ENCODE results near the gene GDI1. TPM values are rescaled to one million over a fixed set of nuclear protein-coding genes. Genes with fewer than 3 reads are reported as not detected.

GDI1 gene
- total and polyA plus RNA-seq, 9 of the 15 experiments (the other 6 are each of a cell fraction or from before 2014, with no cell fraction given) = 0.97 to 82.6 (median 37.5) TPM

DNA sequence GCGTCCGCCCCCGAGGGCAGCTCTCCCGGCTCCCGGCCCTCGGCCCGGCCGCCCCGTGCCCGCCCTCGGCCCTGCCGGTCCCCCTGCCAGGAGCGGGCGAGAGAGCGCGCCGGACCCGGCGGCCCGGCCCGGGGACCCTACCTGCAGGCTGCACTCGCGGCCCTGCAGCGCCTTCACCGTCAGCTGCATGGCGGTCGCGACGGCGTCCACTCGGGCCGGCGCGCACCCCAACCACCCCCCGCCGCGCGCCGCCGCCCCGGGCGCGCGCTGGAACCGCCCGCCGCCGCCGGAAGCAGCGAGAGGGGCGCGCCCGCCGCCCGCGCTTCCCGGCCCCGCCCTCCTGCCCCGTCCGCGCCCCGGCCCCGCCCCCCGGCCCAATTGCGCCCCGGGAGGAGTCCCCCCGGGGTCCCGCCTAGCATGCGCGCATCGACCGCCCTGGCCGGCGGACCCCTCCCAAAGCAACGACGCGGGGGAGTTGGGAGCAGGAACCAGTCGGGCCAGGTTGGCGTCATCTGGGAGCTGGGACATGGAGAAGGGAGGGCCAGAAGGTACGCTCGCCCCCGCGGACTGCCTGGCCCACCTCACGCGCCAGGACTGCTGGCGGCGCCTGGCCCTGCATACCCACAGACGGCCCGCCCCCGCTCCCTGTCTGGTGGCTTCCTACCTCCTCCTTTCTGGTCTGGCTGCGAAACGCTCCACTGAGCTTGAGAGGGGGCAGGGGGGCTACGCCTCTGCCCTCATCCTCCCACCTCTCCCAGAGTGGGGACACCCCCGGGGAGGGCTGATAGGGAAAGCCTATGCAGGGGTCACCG is 49.6 kb downstream of the GDI1 start, which contains the start of gene UBL4A:
TSS of gene UBL4A (minus strand) at position 220 of the 812 bp plus-strand sequence. CDS start at position 189, 31 bp downstream.
- FAIRE-seq (no peak), ATAC-seq (peak; percentile 22), DNase-seq (ENCODE audit: extremely low read depth in 1 of 4, low spot score in 3 of 4) (peak; percentile 67 to 83 (median 73))
- intact Hi-C loops (cut with micrococcal nuclease) = loop anchor here (5.0 kb wide), 1 partner anchor 89 kb away; the partner anchor contains the start of gene RPL10
- Histone ChIP-seq H3K27me3 (ENCODE audit: control insufficient read depth in 2 of 2, insufficient read depth in 2 of 2, low read length in 2 of 2) (no peaks in the 10 kb centered on the region), H3K4me2 (ENCODE audit: insufficient read depth, low read length) (peak within 1 kb of the TSS; percentile 91), H3K9me3 (replicated peaks; ENCODE audit: control insufficient read depth, insufficient read depth, low read depth, low read length) (no peaks in the 10 kb centered on the region), H3K36me3 (ENCODE audit: control insufficient read depth, insufficient read depth, low read length) (peaks cover 50% of the 10 kb centered on the region), H3K4me1 (replicated peaks in 1 of 2; ENCODE audit: control insufficient read depth in 2 of 2, insufficient read depth in 2 of 2, low read length in 2 of 2) (peaks cover 47 to 93% of the 10 kb centered on the region in 2 experiments), H3K27ac (ENCODE audit: extremely low read depth, low read depth, low read length) (peak within 1 kb of the TSS; percentile 87), H4K20me1 (replicated peaks; ENCODE audit: control insufficient read depth, insufficient read depth, low read length) (peaks cover 7% of the 10 kb centered on the region; the same call in 1 of the 2 replicates), H3K9me1 (ENCODE audit: control insufficient read depth, insufficient read depth, low read length) (no peaks in the 10 kb centered on the region), H3K4me3 (peak within 1 kb of the TSS; percentile 83), H3K9ac (ENCODE audit: insufficient read depth in 1 of 2, low read depth in 2 of 2, low read length in 2 of 2) (peak within 1 kb of the TSS; percentile 84 to 97), H3K79me2 (ENCODE audit: control insufficient read depth, insufficient read depth, low read length) (peaks cover 72% of the 10 kb centered on the region), H2AFZ (ENCODE audit: low read depth, low read length) (peak within 1 kb of the TSS; percentile 63; the same call in 1 of the 2 replicates)
- CTCF ChIA-PET (ENCODE audit: low intra/inter-chr PET ratio) = no interaction called here
- no TSS peak for BruUV-seq (replicated peaks)
- in situ Hi-C loops (cut with MboI) = no loop called here
- 7% methylated on average over 12 of the region's 95 CpGs for WGBS (ENCODE audit: insufficient coverage, low coverage, missing lambda C conversion rate)
- POLR2A ChIA-PET = interaction anchor here (0.5 to 2.1 kb wide), 10 partner anchors 9 to 478 kb away, joined by 3 to 10 read pairs (median 4); partner anchors contain the start of genes ATP6AP1 and RPL10
- TF ChIP-seq ZBED1 (IDR thresholded peaks at IDR 0.05) (no peak), TARDBP (IDR thresholded peaks at IDR 0.05) (no peak), JUN (IDR thresholded peaks at IDR 0.05; ENCODE audit: borderline replicate concordance, low read depth, low read length) (no peak), JUN (CRISPR knock-in tag; IDR thresholded peaks at IDR 0.05; ENCODE audit: borderline replicate concordance) (no peak), MIER1 (IDR thresholded peaks at IDR 0.05; ENCODE audit: low read depth) (no peak), IFI16 (CRISPR knock-in tag; IDR thresholded peaks at IDR 0.05) (no peak), TEAD1 (CRISPR knock-in tag; IDR thresholded peaks at IDR 0.05) (no peak), CCNT2 (IDR thresholded peaks at IDR 0.05; ENCODE audit: borderline replicate concordance, extremely low read depth, insufficient read length, low read depth, low read length) (peak; percentile 37), RBFOX2 (IDR thresholded peaks at IDR 0.05; ENCODE audit: low read depth, low read length) (peak; percentile 62), RCOR1 (IDR thresholded peaks at IDR 0.05; ENCODE audit: borderline replicate concordance in 1 of 2, low read depth in 2 of 2, low read length in 2 of 2) (no peak), ZNF766 (CRISPR knock-in tag; conservative IDR thresholded peaks at IDR 0.05) (peak; percentile 91), HDAC3 (IDR thresholded peaks at IDR 0.05; ENCODE audit: borderline replicate concordance, partially characterized antibody) (no peak), GABPB2 (CRISPR knock-in tag; conservative IDR thresholded peaks at IDR 0.05) (no peak), MNT (conservative IDR thresholded peaks at IDR 0.05) (peak in 1 of 2 experiments; percentile 33; a peak in 2 of 4 replicates), SMAD3 (CRISPR knock-in tag; conservative IDR thresholded peaks at IDR 0.05) (no peak)
- TF ChIP-seq, protein P1, sequence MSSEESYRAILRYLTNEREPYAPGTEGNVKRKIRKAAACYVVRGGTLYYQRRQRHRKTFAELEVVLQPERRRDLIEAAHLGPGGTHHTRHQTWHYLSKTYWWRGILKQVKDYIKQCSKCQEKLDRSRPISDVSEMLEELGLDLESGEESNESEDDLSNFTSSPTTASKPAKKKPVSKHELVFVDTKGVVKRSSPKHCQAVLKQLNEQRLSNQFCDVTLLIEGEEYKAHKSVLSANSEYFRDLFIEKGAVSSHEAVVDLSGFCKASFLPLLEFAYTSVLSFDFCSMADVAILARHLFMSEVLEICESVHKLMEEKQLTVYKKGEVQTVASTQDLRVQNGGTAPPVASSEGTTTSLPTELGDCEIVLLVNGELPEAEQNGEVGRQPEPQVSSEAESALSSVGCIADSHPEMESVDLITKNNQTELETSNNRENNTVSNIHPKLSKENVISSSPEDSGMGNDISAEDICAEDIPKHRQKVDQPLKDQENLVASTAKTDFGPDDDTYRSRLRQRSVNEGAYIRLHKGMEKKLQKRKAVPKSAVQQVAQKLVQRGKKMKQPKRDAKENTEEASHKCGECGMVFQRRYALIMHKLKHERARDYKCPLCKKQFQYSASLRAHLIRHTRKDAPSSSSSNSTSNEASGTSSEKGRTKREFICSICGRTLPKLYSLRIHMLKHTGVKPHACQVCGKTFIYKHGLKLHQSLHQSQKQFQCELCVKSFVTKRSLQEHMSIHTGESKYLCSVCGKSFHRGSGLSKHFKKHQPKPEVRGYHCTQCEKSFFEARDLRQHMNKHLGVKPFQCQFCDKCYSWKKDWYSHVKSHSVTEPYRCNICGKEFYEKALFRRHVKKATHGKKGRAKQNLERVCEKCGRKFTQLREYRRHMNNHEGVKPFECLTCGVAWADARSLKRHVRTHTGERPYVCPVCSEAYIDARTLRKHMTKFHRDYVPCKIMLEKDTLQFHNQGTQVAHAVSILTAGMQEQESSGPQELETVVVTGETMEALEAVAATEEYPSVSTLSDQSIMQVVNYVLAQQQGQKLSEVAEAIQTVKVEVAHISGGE (CRISPR knock-in tag; IDR thresholded peaks at IDR 0.05) = peak in 1 of 3 experiments; percentile 71; a peak in 2 of 6 replicates
